Transverse colon (tissue), 4 donors: ENCODE results near the gene HOXC9. TPM values are rescaled to one million over a fixed set of nuclear protein-coding genes. Genes with fewer than 3 reads are reported as not detected.

Experiments used
- DNase-seq: peaks from one replicate; pipeline ENCODE4 v3.0.0-alpha.2; 2019
- H3K27ac ChIP-seq, 4 donors: fragments of 200-600 bp; sonication (generic); 2 replicates each; pipeline ENCODE4 v1.5.1; 2016 to 2018; ENCODE audit warnings: inconsistent platforms in 4 of 4
- H3K27me3 ChIP-seq: fragments of 200-600 bp; sonication (generic); 2 replicates; pipeline ENCODE4 v1.5.1; 2017; ENCODE audit warnings: inconsistent platforms
- H3K36me3 ChIP-seq, 4 donors: fragments of 200-600 bp; sonication (generic); 2 replicates each; pipeline ENCODE4 v1.5.1; 2017 to 2019; ENCODE audit warnings: inconsistent platforms in 4 of 4
- H3K4me1 ChIP-seq, 4 donors: fragments of 200-600 bp; sonication (generic); 2 replicates each; pipeline ENCODE4 v1.5.1; 2017 to 2020; ENCODE audit warnings: inconsistent platforms in 4 of 4
- H3K4me3 ChIP-seq, 4 donors: fragments of 200-600 bp; sonication (generic); 1 replicate in 1 of 4; 2 replicates in 3 of 4; pipeline versions ENCODE4 v1.5.1 to v1.6.1; 2017 to 2019; ENCODE audit warnings: inconsistent platforms in 4 of 4
- H3K9me3 ChIP-seq, 2 donors: fragments of 200-600 bp; sonication (generic); 2 replicates each; pipeline ENCODE4 v1.5.1; 2017 to 2019; ENCODE audit warnings: inconsistent platforms in 2 of 2
- CTCF ChIP-seq, 5 experiments: fragments of 200-600 bp in 3 of 5; fragments of 450-650 bp in 2 of 5; sonication (generic) in 3 of 5; IDR thresholded peaks; 1 replicate in 2 of 5; 2 replicates in 3 of 5; pipeline ENCODE4 v1.5.1; 2016 to 2017; ENCODE audit warnings: antibody characterized with exemption in 5 of 5, inconsistent platforms in 3 of 5, mild to moderate bottlenecking in 2 of 5, moderate library complexity in 1 of 5
- EP300 ChIP-seq: sonication (generic); formaldehyde crosslinking; IDR thresholded peaks from one replicate; pipeline ENCODE4 v1.6.1; 2017; ENCODE audit warnings: antibody characterized with exemption, low read depth
- POLR2A ChIP-seq: fragments of 450-650 bp; IDR thresholded peaks from one replicate; pipeline ENCODE4 v1.6.1; 2016; ENCODE audit warnings: antibody characterized with exemption, mild to moderate bottlenecking, moderate library complexity
- POLR2AphosphoS5 ChIP-seq, 3 donors: sonication (generic); formaldehyde crosslinking; IDR thresholded peaks; one replicate each; pipeline ENCODE4 v1.6.1; 2016; ENCODE audit warnings: antibody characterized with exemption in 3 of 3
- WGBS, 2 donors: methylation state at CpG; one replicate each; pipeline ENCODE4 v1.1.5; 2018; ENCODE audit warnings: low coverage in 1 of 2; 5-methylcytosine and 5-hydroxymethylcytosine counted together
- in situ Hi-C, 4 donors: fragments of 200-750 bp; cut with MboI; loops; one replicate each; pipeline versions ENCODE4 v1.15.0 to v1.15.1; 2017; ENCODE audit warnings: low sequenced_read_pairs in 3 of 4, low pct_ligation_motif_present in 1 of 4, low pct_unique_long_range_greater_than_20kb in 1 of 4
- intact Hi-C: fragments of 100-400 bp; cut with DNase I; formaldehyde crosslinking; loops from one replicate; pipeline ENCODE4 v1.15.1; 2023; ENCODE audit warnings: low total_unique reads
- total RNA-seq, 4 donors: library from RNA; depleted of rRNA; stranded (reverse); fragments of >200 nt; gene quantifications; one replicate each; pipeline ENCODE4 v1.1.0, GENCODE V29; 2016

HOXC9 gene
- total RNA-seq, 4 donors from 2014 or later = not detected

GRCh38 chr12:53961025-53961761 lies 38.8 kb upstream of the HOXC9 start:
- no peaks in the 10 kb centered on the region for H3K9me3 ChIP-seq
- in situ Hi-C loops (no loop called here), intact Hi-C loops (no loop called here)
- H3K4me3 ChIP-seq = no peak overlapping the region
- peaks cover 0 to 19% (median 3%) of the 10 kb centered on the region in 4 donors for H3K4me1 ChIP-seq
- no peak overlapping the region for H3K27ac ChIP-seq
- 16% methylated on average over 46 of the region's 72 CpGs; no CpG with 5 or more reads in 1 of the 2 donors for WGBS, 2 donors
- peaks cover 100% of the 10 kb centered on the region for H3K27me3 ChIP-seq
- no peak for DNase-seq
- H3K36me3 ChIP-seq = no peaks in the 10 kb centered on the region
- TF ChIP-seq EP300 (no peak), CTCF (IDR thresholded peaks at IDR 0.05) (no peak), POLR2AphosphoS5 (IDR thresholded peaks at IDR 0.05) (no peak), POLR2A (no peak)

GRCh38 chr12:53963005-53963404 lies 37.0 kb upstream of the HOXC9 start:
- Histone ChIP-seq H3K4me1 (peaks cover 0 to 22% (median 6%) of the 10 kb centered on the region in 4 donors), H3K27me3 (peaks cover 100% of the 10 kb centered on the region), H3K36me3 (no peaks in the 10 kb centered on the region), H3K9me3 (no peaks in the 10 kb centered on the region), H3K4me3 (no peak overlapping the region), H3K27ac (no peak overlapping the region)
- intact Hi-C loops = no loop called here
- no peak for DNase-seq
- in situ Hi-C loops = no loop called here
- TF ChIP-seq CTCF (IDR thresholded peaks at IDR 0.05) (no peak), EP300 (no peak)
- WGBS, 2 donors = 48 to 71% methylated on average over 1 to 7 of the region's 7 CpGs

- Histone ChIP-seq H3K4me1 (peaks cover 0 to 22% (median 6%) of the 10 kb centered on the region in 4 donors), H3K27me3 (peaks cover 100% of the 10 kb centered on the region), H3K9me3 (no peaks in the 10 kb centered on the region), H3K4me3 (no peak overlapping the region), H3K27ac (no peak overlapping the region), H3K36me3 (no peaks in the 10 kb centered on the region)
- in situ Hi-C loops (no loop called here), intact Hi-C loops (no loop called here)
- 14 to 25% methylated on average over 10 to 38 of the region's 38 CpGs for WGBS, 2 donors
- TF ChIP-seq POLR2AphosphoS5 (IDR thresholded peaks at IDR 0.05) = no peak
- TF ChIP-seq EP300 = no peak
- TF ChIP-seq POLR2A = no peak
- TF ChIP-seq CTCF (IDR thresholded peaks at IDR 0.05) = no peak
- no peak for DNase-seq
Observed at GRCh38 chr12:53963434-53964314, 36.3 kb upstream of the HOXC9 start.

GRCh38 chr12:53964315-53964713 lies 35.6 kb upstream of the HOXC9 start:
- Histone ChIP-seq H3K4me1 (peaks cover 0 to 22% (median 6%) of the 10 kb centered on the region in 4 donors), H3K36me3 (no peaks in the 10 kb centered on the region), H3K4me3 (no peak overlapping the region), H3K9me3 (no peaks in the 10 kb centered on the region), H3K27me3 (peaks cover 100% of the 10 kb centered on the region), H3K27ac (no peak overlapping the region)
- in situ Hi-C loops = no loop called here
- WGBS, 2 donors = 0 to 14% methylated on average over 1 to 2 of the region's 2 CpGs
- DNase-seq = no peak
- intact Hi-C loops = no loop called here
- TF ChIP-seq POLR2A (no peak), CTCF (IDR thresholded peaks at IDR 0.05) (no peak), EP300 (no peak), POLR2AphosphoS5 (IDR thresholded peaks at IDR 0.05) (no peak)
